Effector memory CD4-positive, alpha-beta T cell (primary cell): ENCODE measurements around the gene PLEKHH1.

ENCODE experiments used
- DNase-seq, 3 donors: peaks; one replicate each; pipeline ENCODE4 v3.0.0-alpha.2; 2020
- H3K27ac ChIP-seq: 2 replicates; pipeline ENCODE4 v1.7.0; 2013; ENCODE audit warnings: mild to moderate bottlenecking, low read length, moderate library complexity; ENCODE audit not compliant: insufficient read depth, poor library complexity, severe bottlenecking
- H3K27me3 ChIP-seq: replicated peaks from 2 replicates; pipeline ENCODE4 v1.7.0; 2013; ENCODE audit warnings: mild to moderate bottlenecking, low read length; ENCODE audit not compliant: insufficient read depth, control insufficient read depth, poor library complexity, severe bottlenecking
- H3K36me3 ChIP-seq: 2 replicates; pipeline ENCODE4 v1.7.0; 2013; ENCODE audit warnings: mild to moderate bottlenecking, low read length, moderate library complexity; ENCODE audit not compliant: control insufficient read depth, insufficient read depth
- H3K4me1 ChIP-seq: 2 replicates; pipeline ENCODE4 v1.7.0; 2013; ENCODE audit warnings: low read length, mild to moderate bottlenecking; ENCODE audit not compliant: control insufficient read depth, insufficient read depth, poor library complexity, severe bottlenecking
- H3K4me3 ChIP-seq: 2 replicates; pipeline ENCODE4 v1.7.0; 2013; ENCODE audit warnings: low read length, low read depth, mild to moderate bottlenecking; ENCODE audit not compliant: insufficient read depth, poor library complexity, severe bottlenecking
- H3K9me3 ChIP-seq: 2 replicates; pipeline ENCODE4 v1.7.0; 2013; ENCODE audit warnings: mild to moderate bottlenecking, low read length, moderate library complexity; ENCODE audit not compliant: control insufficient read depth

Gene PLEKHH1

DNA sequence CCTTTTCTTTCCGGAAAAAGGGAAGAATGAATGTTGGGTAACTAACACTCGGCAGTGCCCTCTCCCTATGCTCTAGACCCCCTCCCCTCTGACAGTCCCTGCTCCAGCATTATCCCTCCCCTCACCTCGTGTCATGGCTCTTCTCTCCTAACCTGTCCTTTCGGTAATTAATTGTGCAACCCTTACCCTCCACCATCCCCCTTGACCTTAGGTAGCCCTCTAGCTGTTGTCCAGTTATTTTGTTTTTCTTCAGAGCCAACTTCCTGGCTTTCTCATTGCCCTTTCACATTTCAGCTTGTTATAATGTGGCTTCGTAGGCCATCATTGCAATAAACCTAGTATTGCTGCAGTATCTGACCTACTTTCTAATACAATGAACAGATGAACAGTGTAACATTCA lies 97.8 kb downstream of the PLEKHH1 start:
- no peaks in the 10 kb centered on the region for H3K9me3 ChIP-seq
- no peak overlapping the region for H3K27ac ChIP-seq
- H3K4me3 ChIP-seq: no peak overlapping the region
- H3K4me1 ChIP-seq: no peaks in the 10 kb centered on the region
- no peaks in the 10 kb centered on the region for H3K27me3 ChIP-seq
- H3K36me3 ChIP-seq: no peaks in the 10 kb centered on the region
- no peak for DNase-seq

DNA sequence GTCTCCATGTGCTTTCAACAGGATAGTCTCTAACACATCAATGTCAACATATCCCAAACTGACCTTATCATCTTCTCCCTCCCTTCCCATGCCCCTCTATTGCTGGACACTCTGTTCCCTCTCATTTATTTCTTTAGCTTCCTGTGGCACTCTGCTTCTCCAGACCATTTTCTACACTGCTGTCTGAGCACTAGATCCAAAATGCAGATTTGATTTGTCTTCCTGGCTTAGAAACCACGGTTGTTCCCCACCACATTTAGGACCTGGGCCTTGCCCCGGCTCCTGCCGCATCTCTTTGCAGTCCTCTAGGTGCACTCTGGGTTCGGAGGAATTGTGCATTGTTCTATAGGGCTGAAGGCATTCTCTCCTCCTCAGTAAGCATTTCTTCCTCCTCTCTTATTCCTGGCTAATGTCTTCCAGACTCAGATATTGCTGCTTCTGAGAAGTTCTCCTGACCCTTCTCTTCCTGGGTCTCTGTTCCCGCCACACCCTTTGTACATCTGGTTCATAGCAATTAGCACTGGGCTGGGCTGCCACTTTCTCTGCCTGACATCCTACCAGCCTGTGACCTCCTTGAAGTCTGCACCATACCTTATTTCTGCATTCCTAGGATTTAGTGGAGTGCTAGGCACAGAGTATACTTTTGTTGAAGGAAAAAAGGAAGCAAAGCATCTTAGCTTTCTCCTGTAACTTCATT lies 100.5 kb downstream of the PLEKHH1 start:
- Histone ChIP-seq H3K4me3 (no peak overlapping the region), H3K36me3 (no peaks in the 10 kb centered on the region), H3K27me3 (no peaks in the 10 kb centered on the region), H3K27ac (no peak overlapping the region), H3K4me1 (no peaks in the 10 kb centered on the region), H3K9me3 (no peaks in the 10 kb centered on the region)
- DNase-seq: no peak

DNA sequence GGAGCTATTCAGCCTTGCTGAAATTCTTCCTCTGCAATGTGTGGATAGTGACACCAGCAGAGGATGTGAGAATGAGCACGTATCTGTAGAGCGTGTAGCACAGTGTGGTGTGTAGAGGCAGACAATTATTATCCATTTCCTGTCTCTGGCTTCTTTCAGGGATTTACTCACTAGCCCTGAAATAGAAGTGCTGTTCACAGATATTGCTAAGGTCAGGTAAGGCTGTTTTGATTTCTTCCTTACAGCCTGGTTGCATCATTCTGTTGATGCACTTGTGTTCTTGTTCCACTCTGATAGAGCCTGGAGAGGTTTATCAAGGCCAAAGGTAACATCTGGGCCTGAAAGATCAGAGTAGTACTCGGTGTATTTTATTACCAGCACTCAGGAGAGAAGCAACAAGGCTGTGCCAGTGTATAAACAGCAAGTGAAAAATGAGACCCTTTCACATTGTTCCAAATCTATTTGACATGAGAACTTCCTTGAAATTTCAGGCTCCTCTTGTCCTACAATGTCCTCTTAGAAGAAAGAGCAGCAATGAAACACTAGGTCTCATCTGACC lies 103.3 kb downstream of the PLEKHH1 start:
- Histone ChIP-seq H3K36me3 (no peaks in the 10 kb centered on the region), H3K27me3 (no peaks in the 10 kb centered on the region), H3K4me1 (no peaks in the 10 kb centered on the region), H3K4me3 (no peak overlapping the region), H3K27ac (no peak overlapping the region), H3K9me3 (no peaks in the 10 kb centered on the region)
- no peak for DNase-seq

DNA sequence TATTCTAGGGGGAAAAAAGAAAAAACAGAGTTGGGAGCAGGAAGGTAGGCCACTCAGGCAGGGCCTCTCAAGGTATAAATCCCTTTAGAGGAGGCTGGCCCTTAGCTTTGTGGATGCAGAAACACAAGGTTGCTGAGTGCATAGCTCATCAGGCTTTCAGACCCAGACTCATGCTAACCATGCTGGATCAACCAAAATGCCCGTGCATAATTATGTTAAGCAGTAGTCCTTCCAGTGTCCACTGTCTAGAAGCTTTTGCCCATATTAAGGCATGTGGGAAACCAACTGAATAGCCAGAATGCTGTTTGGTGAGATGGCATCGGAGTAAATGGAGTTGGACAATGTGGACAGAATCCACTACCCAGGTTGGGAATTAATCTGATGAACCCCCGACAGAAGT lies 105.6 kb downstream of the PLEKHH1 start:
- no peaks in the 10 kb centered on the region for H3K27me3 ChIP-seq
- no peaks in the 10 kb centered on the region for H3K36me3 ChIP-seq
- H3K9me3 ChIP-seq: no peaks in the 10 kb centered on the region
- H3K4me1 ChIP-seq: no peaks in the 10 kb centered on the region
- no peak for DNase-seq
- H3K4me3 ChIP-seq: no peak overlapping the region
- H3K27ac ChIP-seq: no peak overlapping the region
